ENCODE measurements around the gene WNK2.

The WNK2 gene

DNA sequence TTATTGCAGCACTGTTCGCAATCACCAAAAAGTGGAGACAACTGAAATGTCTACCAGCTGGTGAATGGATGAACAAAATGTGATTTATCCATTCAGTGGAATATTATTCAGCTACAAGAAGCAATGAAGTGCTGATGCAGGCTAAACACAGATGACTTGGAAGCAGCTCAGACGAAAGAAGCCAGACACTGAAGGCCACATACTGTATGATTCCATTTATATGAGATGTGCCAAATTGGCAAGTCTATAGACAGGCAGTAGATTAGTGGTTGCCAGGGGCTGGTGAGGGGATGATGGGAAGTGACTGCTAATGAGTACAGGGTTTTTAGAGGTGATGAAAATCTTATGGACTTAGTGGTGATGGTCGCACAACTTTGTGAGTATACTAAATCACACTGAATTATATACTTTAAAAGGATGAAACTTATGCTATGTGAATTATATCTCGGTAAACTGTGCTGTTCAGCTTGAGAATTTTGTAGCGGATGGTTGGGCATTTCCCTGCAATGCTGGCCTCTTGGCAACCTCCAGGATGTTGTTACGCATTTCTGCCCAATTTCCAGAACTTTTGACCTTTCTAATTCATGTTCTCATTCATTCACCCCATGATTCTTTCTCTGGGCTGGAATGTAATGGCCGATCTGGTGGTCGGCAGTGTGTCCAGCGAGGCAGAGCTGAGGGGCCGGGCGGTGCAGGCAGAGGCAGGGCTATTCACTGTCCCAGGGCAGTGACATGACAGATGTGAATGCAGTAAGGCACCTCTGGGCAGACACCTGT lies 22.0 kb upstream of the WNK2 start:
- DNase-seq (ENCODE audit: low read depth), result no peak

DNA sequence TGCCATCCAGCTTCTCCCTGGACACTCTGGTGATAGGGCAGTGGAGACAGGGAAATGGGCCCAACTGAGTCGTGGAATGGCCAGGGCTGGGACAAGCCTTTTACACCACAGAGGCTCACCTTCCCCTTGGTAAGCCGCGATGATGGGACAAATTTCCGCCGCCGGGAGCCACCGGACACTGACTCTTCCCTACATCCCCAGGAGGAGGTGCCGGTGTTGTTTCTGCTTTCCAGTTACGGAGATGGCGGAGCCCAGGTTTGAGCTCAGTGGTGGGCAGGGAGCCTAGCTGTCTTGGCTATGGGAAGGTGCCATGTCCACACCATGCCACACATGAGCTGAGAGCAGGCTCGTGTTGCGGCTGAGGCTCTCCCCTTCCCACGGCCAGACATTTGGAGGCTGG lies 19.9 kb upstream of the WNK2 start:
- no peak for DNase-seq (ENCODE audit: low read depth)

DNA sequence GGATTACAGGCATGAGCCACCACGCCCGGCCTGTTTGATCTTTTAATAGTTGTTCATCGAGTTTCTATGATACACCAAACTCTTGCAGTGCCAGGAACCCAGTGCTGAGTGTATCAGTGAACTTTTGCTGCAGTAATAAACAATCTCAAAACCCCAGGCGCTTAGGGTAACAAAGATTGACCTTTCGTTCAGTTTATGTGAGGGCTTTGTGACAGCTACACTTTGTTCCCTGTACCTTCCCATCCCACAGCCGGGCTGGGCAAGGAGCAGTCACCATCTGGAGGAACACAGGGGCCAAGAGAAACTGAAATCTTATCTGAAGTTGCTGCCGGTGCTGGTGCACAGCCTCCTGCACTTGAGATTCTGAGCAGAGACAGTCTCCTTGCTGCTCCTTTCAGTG lies 17.2 kb upstream of the WNK2 start:
- DNase-seq (ENCODE audit: low read depth), result no peak

DNA sequence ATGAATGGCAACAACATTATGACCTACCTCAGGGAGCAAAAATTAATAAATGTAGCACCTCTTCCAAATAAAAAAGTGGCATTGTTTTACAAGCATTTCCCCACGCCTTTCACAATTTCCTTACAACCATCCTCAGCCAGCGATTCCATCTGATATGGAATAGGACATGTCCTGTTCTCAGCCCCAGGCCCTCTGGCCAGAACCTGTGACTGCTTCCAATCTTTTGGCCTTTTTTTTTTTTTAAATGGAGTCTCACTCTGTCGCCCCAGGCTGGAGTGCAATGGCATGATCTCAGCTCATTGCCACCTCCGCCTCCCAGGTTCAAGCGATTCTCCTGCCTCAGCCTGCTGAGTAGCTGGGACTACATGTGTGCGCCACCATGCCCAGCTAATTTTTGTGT lies 16.8 kb upstream of the WNK2 start:
- DNase-seq (ENCODE audit: low read depth), result no peak

DNA sequence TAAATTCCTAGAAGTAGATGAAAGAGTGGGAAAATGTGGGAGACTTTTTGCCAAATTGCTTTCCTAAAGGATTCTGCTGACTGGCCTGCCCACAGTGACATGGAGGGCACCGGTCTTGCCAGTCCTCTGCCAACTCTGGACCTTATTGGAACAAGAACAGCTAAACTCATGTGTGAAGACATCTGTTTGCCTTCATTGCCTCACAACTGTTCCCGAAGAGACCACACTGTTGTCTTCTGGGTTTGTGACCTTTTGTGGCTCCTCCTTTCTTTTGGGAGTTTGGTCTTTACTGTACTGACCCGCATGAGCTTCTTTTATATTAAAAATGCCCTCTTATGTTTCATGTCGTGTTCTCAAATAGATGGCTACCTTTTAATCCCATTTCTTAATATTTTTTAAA lies 16.1 kb upstream of the WNK2 start:
- DNase-seq (ENCODE audit: low read depth), result no peak

DNA sequence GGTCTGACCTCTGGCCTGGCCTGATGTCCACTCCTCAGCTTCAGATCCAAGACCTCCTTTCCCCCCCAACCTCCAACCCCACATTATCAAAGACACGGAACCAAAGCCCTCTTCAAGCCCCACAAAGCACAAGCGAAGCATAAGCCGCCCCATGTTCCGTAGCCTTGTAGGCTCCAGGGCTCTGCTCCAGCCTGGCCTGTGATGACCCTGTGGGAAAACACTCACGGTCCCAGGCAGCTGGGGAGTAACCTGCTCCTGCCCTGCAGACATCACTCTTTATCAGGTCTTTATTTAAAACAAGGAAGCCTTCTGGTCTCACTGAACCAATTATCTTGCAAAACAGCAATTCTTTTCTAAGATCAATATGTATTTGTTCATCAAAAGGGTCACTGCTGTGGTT lies 15.4 kb upstream of the WNK2 start:
- DNase-seq (ENCODE audit: low read depth), result no peak

DNA sequence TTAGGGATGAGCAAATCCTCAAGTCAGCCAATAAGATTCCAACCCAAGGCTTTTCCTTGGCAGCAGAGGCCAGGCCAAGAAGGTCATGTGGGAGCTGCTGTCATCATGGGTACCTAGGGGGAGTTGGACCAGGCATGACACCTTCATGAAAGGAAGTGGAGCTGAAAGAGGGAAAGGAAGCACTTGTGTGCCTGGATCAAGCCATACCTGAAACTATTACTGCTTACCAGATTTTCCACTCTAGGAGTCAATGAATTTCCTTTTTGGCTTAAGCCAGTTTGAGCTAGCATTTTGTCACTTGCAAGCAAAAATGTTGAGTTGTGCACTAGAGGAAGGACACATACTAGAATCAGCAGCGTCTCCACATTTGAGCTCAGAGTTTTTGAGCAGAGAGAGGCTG lies 14.5 kb upstream of the WNK2 start:
- no peak for DNase-seq (ENCODE audit: low read depth)

DNA sequence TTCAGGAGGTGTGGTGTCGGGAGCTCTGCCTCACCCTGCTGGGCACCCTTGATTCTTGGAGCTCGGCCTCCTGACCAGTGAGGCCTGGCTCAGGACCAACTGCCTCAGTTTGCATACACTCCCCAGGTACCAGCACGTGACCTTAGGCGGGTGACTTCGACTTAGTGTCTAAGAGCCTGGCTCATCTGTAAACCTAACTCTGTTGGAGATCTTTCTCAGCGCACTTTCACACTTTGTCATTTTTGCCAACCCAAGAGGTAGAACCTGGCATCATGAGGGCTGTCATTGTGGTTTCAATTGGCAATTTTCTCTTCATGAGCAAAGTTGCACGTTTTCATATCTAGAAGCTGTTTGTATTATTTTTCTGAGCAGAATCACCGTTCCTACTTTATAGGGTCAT lies 13.4 kb upstream of the WNK2 start:
- no peak for DNase-seq (ENCODE audit: low read depth)

DNA sequence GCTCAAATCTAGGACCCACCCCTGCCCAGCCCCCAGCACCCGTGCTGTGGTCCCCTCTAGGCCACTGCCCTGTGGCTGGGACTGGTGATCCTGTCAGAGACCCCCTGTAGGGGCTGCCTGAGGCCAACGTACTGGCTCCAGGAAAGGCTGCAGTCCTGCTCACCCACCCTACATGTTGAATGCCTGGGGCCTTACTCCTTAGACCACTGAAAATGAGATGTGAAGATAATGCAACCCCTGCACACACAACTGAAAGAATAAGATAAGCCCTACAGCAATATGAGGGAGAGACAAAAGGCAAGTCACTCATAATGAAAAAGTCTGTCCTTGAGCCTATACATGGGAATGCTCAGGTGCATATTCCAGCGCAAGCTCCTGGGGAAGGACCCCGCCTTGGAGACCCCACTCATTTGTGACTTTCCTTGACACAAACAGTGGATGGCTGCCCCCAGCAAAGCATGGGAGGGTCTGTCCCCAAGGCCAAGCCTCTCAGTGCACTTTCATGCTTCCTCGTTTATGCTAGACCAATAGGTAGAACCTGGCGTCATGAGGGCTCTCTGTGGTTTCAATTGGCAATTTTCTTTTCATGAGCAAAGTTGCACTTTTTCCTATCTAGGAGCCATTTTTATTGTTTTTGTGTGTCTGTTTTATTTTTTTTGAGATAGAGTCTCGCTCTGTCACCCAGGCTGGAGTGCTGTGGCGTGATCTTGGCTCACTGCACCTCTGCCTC lies 12.5 kb upstream of the WNK2 start:
- DNase-seq (ENCODE audit: low read depth), result no peak

DNA sequence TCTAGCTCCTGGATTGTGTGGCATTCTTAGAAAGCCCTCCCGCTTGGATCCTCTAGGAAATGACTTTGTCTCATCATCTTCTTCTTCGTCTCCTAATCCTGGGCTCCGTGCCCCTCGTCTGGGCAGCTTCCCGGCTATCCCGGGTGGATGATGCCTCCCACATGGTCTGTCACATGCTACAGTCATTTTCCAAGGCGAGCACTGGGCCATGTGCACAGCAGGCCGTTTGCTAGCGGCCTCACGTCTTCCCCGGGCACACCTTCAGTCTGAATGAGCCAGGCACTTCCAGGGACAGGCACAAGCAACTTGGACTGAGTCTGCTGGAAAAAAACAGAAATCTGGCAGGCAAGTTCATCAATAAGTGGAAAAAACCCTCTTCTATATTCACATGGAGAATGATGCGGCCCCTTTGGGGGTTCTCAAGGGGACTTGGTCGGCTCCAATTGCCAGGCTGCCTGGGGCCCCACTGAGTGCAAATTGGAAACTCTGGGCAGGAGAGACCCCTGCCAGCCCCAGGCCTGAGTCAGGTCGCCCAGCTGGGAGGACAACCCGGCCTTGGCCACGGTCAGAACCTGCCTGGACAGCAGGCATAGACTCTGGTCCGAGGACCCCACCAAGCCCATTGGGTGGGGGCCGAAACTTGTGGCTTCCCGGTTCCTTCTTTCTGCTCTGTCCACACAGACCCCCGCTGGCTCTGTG lies 11.1 kb upstream of the WNK2 start:
- no peak for DNase-seq (ENCODE audit: low read depth)

DNA sequence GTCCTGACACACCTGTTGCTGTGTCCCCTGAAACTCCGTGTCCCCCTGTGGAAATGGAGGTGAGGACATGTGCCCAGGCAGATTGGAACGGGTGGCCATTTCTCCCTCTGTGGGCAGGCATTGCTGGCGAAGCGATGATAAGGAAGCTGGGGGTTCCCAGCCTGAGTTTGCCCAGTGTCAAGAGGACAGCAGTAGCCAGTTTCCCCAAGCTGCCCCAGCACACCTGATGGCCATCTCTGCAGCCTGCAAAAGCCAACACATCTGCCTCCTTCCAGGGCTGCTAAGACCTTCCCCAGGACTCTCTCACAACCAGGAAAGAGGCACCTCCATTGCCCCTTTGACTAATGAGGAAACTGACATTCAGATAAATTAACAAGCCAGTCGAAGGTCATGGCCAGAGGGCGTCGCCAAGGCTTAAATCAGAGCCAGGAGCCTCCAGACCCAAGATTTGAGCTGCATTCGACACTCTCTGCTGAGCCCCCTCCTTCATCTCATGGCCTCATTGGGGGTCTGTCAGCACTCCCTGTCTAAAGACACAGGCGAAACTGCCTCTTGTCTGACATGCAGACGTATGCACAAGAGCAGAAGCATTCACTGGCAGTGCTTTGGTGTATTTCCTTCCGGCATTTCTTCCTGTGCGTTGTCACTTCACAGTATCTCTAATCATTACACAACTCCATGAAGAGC lies 10.4 kb upstream of the WNK2 start:
- DNase-seq (ENCODE audit: low read depth), result no peak

DNA sequence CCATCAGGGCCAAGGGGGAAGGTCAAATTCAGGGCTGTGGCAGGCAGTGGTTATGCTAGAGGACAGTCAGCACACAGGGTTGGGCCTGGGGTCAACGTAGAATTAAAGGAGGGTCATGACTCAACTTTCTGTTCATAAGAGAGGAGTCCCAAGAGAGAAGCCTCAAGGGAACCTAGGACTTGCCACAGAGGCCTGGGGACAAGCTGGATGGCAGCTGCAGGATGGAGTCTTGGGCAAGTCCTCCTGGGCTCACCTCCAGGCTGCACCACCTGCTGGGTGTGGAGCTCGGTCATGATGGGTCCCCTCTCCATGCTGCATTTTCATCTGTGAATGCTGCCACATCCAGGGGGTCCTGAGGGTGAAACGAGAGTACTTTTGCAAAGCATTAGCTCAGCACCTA lies 9.0 kb upstream of the WNK2 start:
- no peak for DNase-seq (ENCODE audit: low read depth)

DNA sequence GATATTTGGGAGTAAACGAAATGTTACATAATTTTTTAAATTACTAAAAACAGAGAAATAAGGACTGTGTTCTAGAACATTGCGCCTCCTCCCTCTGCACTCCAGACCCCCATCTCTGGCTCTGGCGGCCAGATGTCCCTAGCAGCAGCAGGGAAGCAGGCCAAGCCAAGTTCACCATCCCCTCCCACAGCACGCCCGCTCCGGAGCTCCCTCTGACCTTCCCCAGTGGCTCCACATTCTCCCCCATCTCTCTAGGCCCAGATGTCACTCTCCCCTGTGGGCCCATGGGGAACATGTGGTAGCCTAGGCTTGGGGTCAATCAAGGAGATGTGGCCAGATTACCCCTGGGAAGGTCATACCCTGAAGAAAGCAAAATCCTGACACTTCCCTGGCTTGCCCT lies 6.3 kb upstream of the WNK2 start:
- DNase-seq (ENCODE audit: low read depth), result no peak

DNA sequence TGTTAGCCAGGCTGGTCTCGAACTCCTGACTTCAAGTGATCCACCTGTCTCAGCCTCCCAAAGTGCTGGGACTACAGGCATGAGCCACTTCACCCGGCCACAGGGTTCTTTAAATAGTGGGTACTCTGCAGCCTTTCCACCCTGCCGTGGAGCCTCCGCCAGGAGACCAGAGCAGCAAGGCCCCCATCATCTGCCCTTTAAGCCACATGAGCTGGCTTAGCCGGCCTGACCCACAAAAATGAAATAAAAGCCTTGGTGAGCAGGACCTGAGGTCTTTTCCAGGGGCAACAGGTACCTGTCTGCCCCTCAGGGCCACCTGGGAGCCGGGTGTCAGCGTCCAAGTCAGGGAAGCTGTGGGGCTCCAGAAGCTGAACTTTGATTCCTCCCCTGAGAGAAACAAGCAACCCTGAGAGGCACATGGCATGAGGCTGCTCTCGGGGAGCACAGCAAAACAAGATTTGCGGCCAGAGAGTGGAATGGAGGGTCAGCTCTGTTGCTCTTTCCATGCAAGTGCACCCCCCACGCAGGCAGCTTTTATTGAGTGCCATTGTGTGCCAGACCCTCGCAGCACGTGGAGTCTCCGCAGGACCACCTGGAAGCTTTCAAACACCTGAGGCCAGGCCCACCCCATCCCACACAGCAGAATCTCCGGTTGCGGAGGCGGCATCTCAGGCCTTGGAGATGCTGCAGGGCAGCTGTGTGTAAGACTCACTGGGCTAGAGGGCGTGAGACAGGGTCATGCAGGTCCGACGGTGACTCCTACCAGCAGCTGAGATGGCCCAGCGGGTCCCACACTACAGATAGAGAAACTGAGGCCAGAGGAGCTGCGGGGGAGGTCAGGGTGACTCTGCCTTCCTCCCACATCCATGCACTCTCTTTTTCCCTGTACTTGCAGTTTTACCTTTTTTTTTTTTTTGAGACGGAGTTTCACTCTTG lies 4.8 kb upstream of the WNK2 start:
- no peak for DNase-seq (ENCODE audit: low read depth)

DNA sequence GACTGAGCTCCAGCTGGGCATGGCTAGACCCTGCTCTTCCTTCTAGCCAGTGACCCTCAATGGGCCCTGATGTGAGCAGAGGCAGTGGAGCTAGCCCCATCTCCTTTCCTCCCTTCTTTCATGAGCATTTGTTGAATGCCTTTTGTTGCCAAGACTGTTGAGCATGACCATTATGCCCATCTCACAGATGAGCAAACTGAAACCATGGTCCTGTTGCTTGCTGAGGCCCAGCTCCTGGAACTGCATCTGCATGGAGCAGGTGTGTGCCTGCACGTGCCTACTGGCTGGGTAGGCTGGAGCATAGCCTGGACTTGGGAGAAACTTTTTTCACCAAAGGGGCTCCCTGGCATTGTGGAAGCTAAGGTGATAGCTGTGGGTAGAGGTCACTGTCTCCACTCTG lies 3.0 kb upstream of the WNK2 start:
- no peak for DNase-seq (ENCODE audit: low read depth)

DNA sequence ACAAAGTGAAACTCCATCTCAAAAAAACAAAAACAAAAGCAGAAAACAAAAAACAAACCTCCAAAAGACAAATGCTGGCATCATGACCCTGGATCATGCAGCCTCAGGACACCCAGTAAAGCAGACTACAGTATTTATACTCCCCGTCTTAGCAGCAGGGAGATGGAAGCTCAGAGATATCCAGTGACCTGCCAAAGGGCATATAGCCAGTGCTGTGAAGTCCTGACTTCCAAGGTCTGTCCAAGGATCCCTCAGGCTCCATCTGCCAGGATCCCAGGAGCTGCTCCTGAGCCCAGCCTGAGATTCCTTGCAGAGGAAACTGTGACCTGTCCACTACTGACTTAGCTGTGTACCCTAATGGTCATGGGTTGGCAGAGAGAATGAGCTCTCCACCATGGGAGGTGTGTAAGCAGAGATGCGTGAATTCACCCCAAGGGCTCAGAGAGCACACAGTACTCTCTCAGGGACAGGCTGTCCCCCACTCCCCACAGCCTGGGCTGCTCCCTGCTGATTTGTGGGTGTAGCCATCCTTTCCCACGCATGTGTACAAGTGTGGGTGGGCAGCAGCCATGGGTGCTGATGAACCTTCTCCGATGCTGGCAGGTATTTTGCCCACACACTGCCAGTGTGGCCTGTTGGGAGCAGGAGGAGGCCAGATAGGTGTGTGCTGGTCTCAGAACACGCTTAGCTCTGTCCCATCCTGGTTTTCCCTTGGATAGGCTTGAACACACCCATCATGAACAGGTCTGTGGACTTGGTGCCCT lies 2.1 kb upstream of the WNK2 start:
- DNase-seq (ENCODE audit: low read depth), result no peak

DNA sequence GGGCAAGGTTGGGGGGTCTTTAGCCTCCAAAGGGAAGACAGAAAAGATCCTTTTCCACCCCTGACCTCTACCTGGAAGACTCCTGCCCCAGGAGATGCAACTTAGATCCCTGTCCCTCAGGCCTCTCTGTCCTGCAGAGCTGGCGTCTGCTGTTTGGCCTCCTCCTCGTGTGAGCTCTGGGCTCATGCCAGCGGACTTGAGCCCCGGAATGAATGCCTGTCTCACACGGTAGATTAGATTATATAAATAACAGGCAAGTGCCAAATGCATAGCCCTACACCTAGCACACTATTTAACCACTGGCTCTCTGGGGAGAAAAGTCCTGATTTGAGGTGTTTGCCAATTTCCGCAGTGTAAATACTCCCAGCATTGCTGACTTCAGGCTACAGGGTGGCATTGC lies 1.4 kb upstream of the WNK2 start:
- DNase-seq (ENCODE audit: low read depth), result no peak

DNA sequence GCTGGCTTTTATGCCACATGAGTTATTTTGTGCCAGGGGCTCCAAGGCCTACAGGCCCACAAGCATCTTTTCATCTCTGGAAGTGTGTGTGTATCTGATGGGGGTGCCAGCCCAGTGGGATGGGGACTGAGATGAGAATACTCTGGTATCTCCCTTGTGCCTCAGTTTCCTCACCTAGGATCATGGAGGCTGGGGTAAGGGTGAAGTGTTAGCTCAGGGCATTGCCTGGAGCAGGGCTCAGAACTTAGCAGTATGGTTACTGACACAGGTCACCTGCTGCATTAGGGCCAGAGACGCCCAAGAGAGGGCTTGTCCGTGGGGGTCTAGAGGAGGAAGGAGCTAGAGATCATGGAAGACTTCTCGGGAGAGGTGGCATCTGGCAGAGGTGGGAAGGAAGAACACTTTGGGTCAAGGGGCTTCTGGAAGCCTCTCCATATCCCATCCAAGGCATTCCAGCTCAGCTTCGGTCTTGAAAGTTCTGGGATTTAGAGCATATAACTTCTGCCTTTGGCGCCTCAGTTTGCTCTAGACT lies 742 bp upstream of the WNK2 start:
- DNase-seq (ENCODE audit: low read depth), result no peak

DNA sequence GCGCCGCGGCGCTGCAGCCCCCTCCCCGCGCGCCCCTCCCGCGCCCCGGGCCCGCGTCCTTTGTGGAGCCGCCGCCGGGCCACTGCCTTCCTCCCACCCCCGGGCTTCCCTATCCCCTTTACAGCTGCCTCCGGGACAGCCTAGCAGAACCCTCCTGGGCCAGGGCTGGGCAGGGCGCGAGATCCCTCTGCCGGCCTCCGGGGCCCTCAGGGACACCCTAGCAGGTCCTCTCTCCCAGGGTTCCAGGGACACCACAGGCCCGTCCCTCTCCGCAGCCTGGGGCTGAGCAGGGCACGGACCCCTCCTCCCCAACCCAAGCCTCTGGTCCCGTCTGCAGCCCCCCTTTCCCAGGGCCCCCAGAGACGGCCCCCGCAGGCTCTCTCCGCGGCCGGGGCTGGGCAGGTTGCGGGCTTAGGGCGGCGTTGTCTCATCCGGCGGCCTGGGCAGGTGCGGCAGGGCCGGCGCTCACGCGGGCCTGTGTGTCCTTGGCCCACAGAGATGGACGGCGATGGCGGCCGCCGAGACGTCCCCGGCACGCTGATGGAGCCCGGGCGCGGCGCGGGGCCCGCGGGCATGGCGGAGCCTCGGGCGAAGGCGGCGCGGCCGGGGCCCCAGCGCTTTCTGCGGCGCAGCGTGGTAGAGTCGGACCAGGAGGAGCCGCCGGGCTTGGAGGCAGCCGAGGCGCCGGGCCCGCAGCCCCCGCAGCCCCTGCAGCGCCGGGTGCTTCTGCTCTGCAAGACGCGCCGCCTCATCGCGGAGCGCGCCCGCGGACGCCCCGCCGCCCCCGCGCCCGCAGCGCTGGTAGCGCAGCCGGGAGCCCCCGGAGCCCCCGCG lies 710 bp downstream of the WNK2 start:
- DNase-seq (ENCODE audit: low read depth), result no peak

Data from activated gamma-delta T cell treated with anti-CD3 and anti-CD28 coated beads, Interleukin-2, amount 50 U/mL, for 16 hours (primary cell).